ENCODE measurements around the gene MT3. TPM values are rescaled to one million over a fixed set of nuclear protein-coding genes. Genes with fewer than 3 reads are reported as not detected.
A peak's percentile ranks its signal among the peaks of the same experiment; 100 is the strongest.
"Not testable (repeated sequence)": the region's sequence is repeated elsewhere in the genome, so short reads cannot be mapped to it uniquely, and the experiment has no call there.

MT3 gene
- total RNA-seq, 6 experiments from 2014 or later: not detected

GRCh38 chr16:56571525-56571924 lies 17.8 kb upstream of the MT3 start:
- Mint-ChIP-seq H3K36me3 (ENCODE audit: low read depth) (peaks cover 10% of the 10 kb centered on the region), H3K9me3 (peaks cover 13% of the 10 kb centered on the region), H3K4me1 (ENCODE audit: low read depth) (no peaks in the 10 kb centered on the region), H3K27ac (no peak overlapping the region), H3K4me3 (no peak overlapping the region), H3K27me3 (ENCODE audit: insufficient read depth) (peaks cover 46% of the 10 kb centered on the region)
- DNase-seq: no peak
- TF ChIP-seq CTCF (IDR thresholded peaks at IDR 0.05): no peak

GRCh38 chr16:56574625-56575024 lies 14.7 kb upstream of the MT3 start:
- peaks cover 13% of the 10 kb centered on the region for H3K9me3 Mint-ChIP-seq
- DNase-seq: no peak
- H3K27me3 Mint-ChIP-seq (ENCODE audit: insufficient read depth): peaks cover 30% of the 10 kb centered on the region
- no peak overlapping the region for H3K27ac Mint-ChIP-seq
- peaks cover 10% of the 10 kb centered on the region for H3K36me3 Mint-ChIP-seq (ENCODE audit: low read depth)
- H3K4me1 Mint-ChIP-seq (ENCODE audit: low read depth): no peaks in the 10 kb centered on the region
- TF ChIP-seq CTCF (IDR thresholded peaks at IDR 0.05): no peak
- no peak overlapping the region for H3K4me3 Mint-ChIP-seq

- no peak overlapping the region for H3K4me3 Mint-ChIP-seq
- peaks cover 10% of the 10 kb centered on the region for H3K36me3 Mint-ChIP-seq (ENCODE audit: low read depth)
- peak; percentile 38 for DNase-seq
- peak; percentile 88 for TF ChIP-seq CTCF (IDR thresholded peaks at IDR 0.05)
- H3K9me3 Mint-ChIP-seq: peaks cover 13% of the 10 kb centered on the region
- no peaks in the 10 kb centered on the region for H3K4me1 Mint-ChIP-seq (ENCODE audit: low read depth)
- peaks cover 17% of the 10 kb centered on the region for H3K27me3 Mint-ChIP-seq (ENCODE audit: insufficient read depth)
- no peak overlapping the region for H3K27ac Mint-ChIP-seq
These were observed 12.6 kb upstream of the MT3 start for GRCh38 chr16:56576585-56577299.

GRCh38 chr16:56577300-56577625 lies 12.1 kb upstream of the MT3 start:
- peaks cover 19% of the 10 kb centered on the region for H3K27me3 Mint-ChIP-seq (ENCODE audit: insufficient read depth)
- H3K4me1 Mint-ChIP-seq (ENCODE audit: low read depth): no peaks in the 10 kb centered on the region

GRCh38 chr16:56580391-56581048 lies 8.8 kb upstream of the MT3 start:
- H3K36me3 Mint-ChIP-seq (ENCODE audit: low read depth): no peaks in the 10 kb centered on the region
- H3K9me3 Mint-ChIP-seq: no peaks in the 10 kb centered on the region; the same call in 1 of the 2 replicates
- no peak for TF ChIP-seq CTCF (IDR thresholded peaks at IDR 0.05)
- H3K27me3 Mint-ChIP-seq (ENCODE audit: insufficient read depth): peaks cover 14% of the 10 kb centered on the region
- H3K4me3 Mint-ChIP-seq: no peak overlapping the region
- H3K27ac Mint-ChIP-seq: no peak overlapping the region
- DNase-seq: no peak
- no peaks in the 10 kb centered on the region for H3K4me1 Mint-ChIP-seq (ENCODE audit: low read depth)

More at GRCh38 chr16:56577300-56577625, 12.1 kb upstream of the MT3 start:
- TF ChIP-seq CTCF (IDR thresholded peaks at IDR 0.05): peak; percentile 21; the same call in 1 of the 2 replicates
- H3K9me3 Mint-ChIP-seq: peaks cover 13% of the 10 kb centered on the region
- H3K27ac Mint-ChIP-seq: no peak overlapping the region
- H3K36me3 Mint-ChIP-seq (ENCODE audit: low read depth): peaks cover 10% of the 10 kb centered on the region
- H3K4me3 Mint-ChIP-seq: no peak overlapping the region
- no peak for DNase-seq

- not testable (repeated sequence) for H3K9me3 Mint-ChIP-seq; H3K4me1 Mint-ChIP-seq (ENCODE audit: low read depth); DNase-seq; H3K36me3 Mint-ChIP-seq (ENCODE audit: low read depth); H3K27ac Mint-ChIP-seq; H3K4me3 Mint-ChIP-seq
- peaks cover 27% of the 10 kb centered on the region for H3K27me3 Mint-ChIP-seq (ENCODE audit: insufficient read depth)
These were observed 6.4 kb upstream of the MT3 start for GRCh38 chr16:56582911-56583310.

Measured in HFFc6 (cell line).